Measurements from ENCODE around the gene GTPBP4. TPM values are rescaled to one million over a fixed set of nuclear protein-coding genes. Genes with fewer than 3 reads are reported as not detected.

Gene GTPBP4
- total RNA-seq, 1 experiment from 2014 or later, result 97.4 TPM

- DNase-seq (ENCODE audit: low spot score) (no peak), ATAC-seq (no peak)
- CTCF ChIA-PET, result interaction anchor here (1.3 kb wide), 1 partner anchor 20 kb away, joined by 3 read pairs; the partner anchor contains the start of gene IDI1
- Mint-ChIP-seq H3K27ac (no peak overlapping the region), H3K9me3 (no peaks in the 10 kb centered on the region), H3K36me3 (peaks cover 10% of the 10 kb centered on the region), H3K27me3 (ENCODE audit: low read depth) (no peaks in the 10 kb centered on the region), H3K4me3 (no peak overlapping the region), H3K4me1 (peaks cover 6% of the 10 kb centered on the region; the same call in 1 of the 2 replicates)
- TF ChIP-seq ZNF138 (CRISPR knock-in tag; conservative IDR thresholded peaks at IDR 0.05), result no peak
- TF ChIP-seq CTCF (IDR thresholded peaks at IDR 0.05), result no peak
- TF ChIP-seq MXD4 (CRISPR knock-in tag; IDR thresholded peaks at IDR 0.05; ENCODE audit: borderline replicate concordance), result no peak
- no peak for TF ChIP-seq PRRX2 (CRISPR knock-in tag; IDR thresholded peaks at IDR 0.05)
- POLR2A ChIA-PET, result no interaction called here
These were observed 80.4 kb downstream of the GTPBP4 start for GRCh38 chr10:1068380-1069361.

Other genes with a start within 250 kb of the GTPBP4 start
- 83.0 to 91.5 TPM (median 87.1 TPM) in 3 replicates for gene LARP4B, start 56.7 kb upstream of the GTPBP4 start, total RNA-seq (2021)
- not detected in 3 replicates for gene IDI2, start 37.4 kb downstream of the GTPBP4 start, total RNA-seq (2021)
- gene IDI1, start 60.7 kb downstream of the GTPBP4 start, total RNA-seq (2021), result 41.7 to 47.2 TPM (median 44.7 TPM) in 3 replicates
- gene WDR37, start 68.0 kb downstream of the GTPBP4 start, total RNA-seq (2021), result 10.4 to 13.6 TPM (median 11.8 TPM) in 3 replicates

Data from WTC11 (cell line).